HFFc6 (cell line): ENCODE data around the gene GSN. TPM values are rescaled to one million over a fixed set of nuclear protein-coding genes. Genes with fewer than 3 reads are reported as not detected.

Experiments used
- DNase-seq: peaks from one replicate; pipeline ENCODE4 v3.0.0-alpha.2; 2018
- H3K27ac Mint-ChIP-seq: 2 replicates; pipeline ENCODE4 v1.8.0; 2020; ENCODE audit warnings: mild to moderate bottlenecking, mixed read lengths
- H3K27me3 Mint-ChIP-seq: 2 replicates; pipeline ENCODE4 v1.8.0; 2021; ENCODE audit warnings: mild to moderate bottlenecking, moderate library complexity, mixed read lengths; ENCODE audit not compliant: insufficient read depth
- H3K36me3 Mint-ChIP-seq: 2 replicates; pipeline ENCODE4 v1.8.0; 2021; ENCODE audit warnings: low read depth, mixed read lengths
- H3K4me1 Mint-ChIP-seq: 2 replicates; pipeline ENCODE4 v1.8.0; 2020; ENCODE audit warnings: low read depth, mixed read lengths
- H3K4me3 Mint-ChIP-seq: 2 replicates; pipeline ENCODE4 v1.8.0; 2020; ENCODE audit warnings: mild to moderate bottlenecking, moderate library complexity, mixed read lengths
- H3K9me3 Mint-ChIP-seq: 2 replicates; pipeline ENCODE4 v1.8.0; 2020; ENCODE audit warnings: mild to moderate bottlenecking, mixed read lengths
- CTCF ChIP-seq: fragments of 200-600 bp; sonication (generic); IDR thresholded peaks from 2 replicates; pipeline ENCODE4 v1.5.0; 2021; ENCODE audit warnings: antibody characterized with exemption, mild to moderate bottlenecking
- total RNA-seq, 6 experiments: library from RNA; stranded (reverse); fragmentation: NEBNext Ultra II Directional; extraction: Animal tissue kit (Norgen Biotek cat#: 25700); gene quantifications; 2 replicates in 1 of 6; 3 replicates in 5 of 6; pipeline ENCODE4 v1.2.3, GENCODE V29; 2021

The GSN gene
- total RNA-seq, 6 experiments from 2014 or later, result 288 to 394 (median 318) TPM

GRCh38 chr9:121302786-121303185 is 34.8 kb downstream of the GSN start:
- Mint-ChIP-seq H3K9me3 (no peaks in the 10 kb centered on the region), H3K36me3 (peaks cover 13% of the 10 kb centered on the region; the same call in 1 of the 2 replicates), H3K27me3 (peaks cover 4% of the 10 kb centered on the region), H3K4me3 (no peak overlapping the region), H3K4me1 (peaks cover 38% of the 10 kb centered on the region), H3K27ac (no peak overlapping the region)
- no peak for TF ChIP-seq CTCF
- no peak for DNase-seq

GRCh38 chr9:121303456-121304451 is 35.8 kb downstream of the GSN start:
- peaks cover 4% of the 10 kb centered on the region for H3K27me3 Mint-ChIP-seq
- H3K36me3 Mint-ChIP-seq, result peaks cover 20% of the 10 kb centered on the region; the same call in 1 of the 2 replicates
- TF ChIP-seq CTCF, result no peak
- H3K4me3 Mint-ChIP-seq, result no peak overlapping the region
- no peaks in the 10 kb centered on the region for H3K9me3 Mint-ChIP-seq
- no peak overlapping the region for H3K27ac Mint-ChIP-seq
- DNase-seq, result no peak
- H3K4me1 Mint-ChIP-seq, result peaks cover 28% of the 10 kb centered on the region

GRCh38 chr9:121304707-121305106 is 36.7 kb downstream of the GSN start:
- Mint-ChIP-seq H3K4me3 (no peak overlapping the region), H3K36me3 (peaks cover 26% of the 10 kb centered on the region; the same call in 1 of the 2 replicates), H3K27me3 (peaks cover 12% of the 10 kb centered on the region), H3K4me1 (peaks cover 20% of the 10 kb centered on the region), H3K27ac (no peak overlapping the region), H3K9me3 (no peaks in the 10 kb centered on the region)
- TF ChIP-seq CTCF, result no peak
- DNase-seq, result no peak

GRCh38 chr9:121305269-121305994 is 37.5 kb downstream of the GSN start:
- TF ChIP-seq CTCF, result no peak
- Mint-ChIP-seq H3K27me3 (peaks cover 10% of the 10 kb centered on the region), H3K9me3 (no peaks in the 10 kb centered on the region), H3K27ac (no peak overlapping the region), H3K36me3 (peaks cover 25% of the 10 kb centered on the region; the same call in 1 of the 2 replicates), H3K4me3 (no peak overlapping the region), H3K4me1 (peaks cover 14% of the 10 kb centered on the region)
- no peak for DNase-seq

GRCh38 chr9:121307976-121308375 is 40.0 kb downstream of the GSN start:
- H3K4me1 Mint-ChIP-seq, result peaks cover 10% of the 10 kb centered on the region; the same call in 1 of the 2 replicates
- H3K9me3 Mint-ChIP-seq, result no peaks in the 10 kb centered on the region
- peaks cover 8% of the 10 kb centered on the region for H3K27me3 Mint-ChIP-seq
- no peak overlapping the region for H3K4me3 Mint-ChIP-seq
- no peak for TF ChIP-seq CTCF
- no peak overlapping the region for H3K27ac Mint-ChIP-seq
- DNase-seq, result no peak
- H3K36me3 Mint-ChIP-seq, result peaks cover 45% of the 10 kb centered on the region
